Measurements from ENCODE around the gene GDPD1.
A peak's percentile ranks its signal among the peaks of the same experiment; 100 is the strongest.
"Not testable (repeated sequence)": the region's sequence is repeated elsewhere in the genome, so short reads cannot be mapped to it uniquely, and the experiment has no call there.

The GDPD1 gene

GRCh38 chr17:59287452-59287851, 67.1 kb downstream of the GDPD1 start:
- H2BK5ac ChIP-seq (ENCODE audit: low read length), result no peak overlapping the region
- no peak overlapping the region for H3K4me3 ChIP-seq (ENCODE audit: low read length in 2 of 2)
- H3K4ac ChIP-seq (ENCODE audit: low read length), result no peak overlapping the region
- peaks cover 0 to 1% of the 10 kb centered on the region in 2 donors for H3K4me1 ChIP-seq (ENCODE audit: control insufficient read depth in 2 of 2, insufficient read depth in 1 of 2, low read depth in 1 of 2, low read length in 2 of 2)
- no peak overlapping the region for H2BK15ac ChIP-seq (ENCODE audit: low read length)
- H3K27me3 ChIP-seq (ENCODE audit: control insufficient read depth in 3 of 3, insufficient read depth in 3 of 3, low read depth in 1 of 3, low read length in 3 of 3), result no peaks in the 10 kb centered on the region
- no peak overlapping the region for H4K8ac ChIP-seq (ENCODE audit: low read depth, low read length)
- H2AK5ac ChIP-seq (ENCODE audit: low read depth, low read length), result no peak overlapping the region
- no peaks in the 10 kb centered on the region for H3K79me1 ChIP-seq (ENCODE audit: low read depth, low read length)
- no peak overlapping the region for H3K23ac ChIP-seq (ENCODE audit: low read depth, low read length, poor library complexity)
- no peak overlapping the region for H3K18ac ChIP-seq (ENCODE audit: low read length)
- no peak overlapping the region for H2BK12ac ChIP-seq (ENCODE audit: low read length)
- no peaks in the 10 kb centered on the region for H3K36me3 ChIP-seq (replicated peaks in 1 of 2; ENCODE audit: control insufficient read depth in 2 of 2, insufficient read depth in 2 of 2, low read length in 2 of 2)
- H3K27ac ChIP-seq (replicated peaks; ENCODE audit: low read length), result no peak overlapping the region
- H4K91ac ChIP-seq (ENCODE audit: low read depth, low read length, poor library complexity), result no peak overlapping the region
- H2AFZ ChIP-seq (ENCODE audit: low read length), result no peak overlapping the region
- H3K9me3 ChIP-seq (replicated peaks in 1 of 2; ENCODE audit: control insufficient read depth in 2 of 2, insufficient read depth in 1 of 2, low read depth in 1 of 2, low read length in 2 of 2), result no peaks in the 10 kb centered on the region
- no peak overlapping the region for H2BK120ac ChIP-seq (ENCODE audit: low read depth, low read length)
- WGBS, 2 donors (ENCODE audit: extremely low coverage in 2 of 2, insufficient read length in 2 of 2, insufficient replicate concordance in 1 of 2), result no CpG with 5 or more reads among the region's 1 CpG
- no peak overlapping the region for H3K9ac ChIP-seq (ENCODE audit: low read depth, low read length, poor library complexity)
- DNase-seq (ENCODE audit: low spot score), result no peak
- no peak overlapping the region for H3K4me2 ChIP-seq (ENCODE audit: insufficient read depth, low read length, poor library complexity, severe bottlenecking)
- H3K14ac ChIP-seq (ENCODE audit: low read length), result no peak overlapping the region

GRCh38 chr17:59287891-59288290, 67.6 kb downstream of the GDPD1 start:
- Histone ChIP-seq H3K18ac (ENCODE audit: low read length) (no peak overlapping the region), H2AFZ (ENCODE audit: low read length) (no peak overlapping the region), H3K36me3 (replicated peaks in 1 of 2; ENCODE audit: control insufficient read depth in 2 of 2, insufficient read depth in 2 of 2, low read length in 2 of 2) (no peaks in the 10 kb centered on the region), H3K4me3 (ENCODE audit: low read length in 2 of 2) (no peak overlapping the region), H2BK5ac (ENCODE audit: low read length) (no peak overlapping the region), H3K27me3 (ENCODE audit: control insufficient read depth in 3 of 3, insufficient read depth in 3 of 3, low read depth in 1 of 3, low read length in 3 of 3) (no peaks in the 10 kb centered on the region), H3K23ac (ENCODE audit: low read depth, low read length, poor library complexity) (no peak overlapping the region), H2BK15ac (ENCODE audit: low read length) (no peak overlapping the region), H3K4ac (ENCODE audit: low read length) (no peak overlapping the region), H3K27ac (replicated peaks; ENCODE audit: low read length) (no peak overlapping the region), H3K79me1 (ENCODE audit: low read depth, low read length) (no peaks in the 10 kb centered on the region), H4K8ac (ENCODE audit: low read depth, low read length) (no peak overlapping the region), H2BK120ac (ENCODE audit: low read depth, low read length) (no peak overlapping the region), H3K14ac (ENCODE audit: low read length) (no peak overlapping the region), H4K91ac (ENCODE audit: low read depth, low read length, poor library complexity) (no peak overlapping the region), H3K9me3 (replicated peaks in 1 of 2; ENCODE audit: control insufficient read depth in 2 of 2, insufficient read depth in 1 of 2, low read depth in 1 of 2, low read length in 2 of 2) (no peaks in the 10 kb centered on the region), H3K9ac (ENCODE audit: low read depth, low read length, poor library complexity) (no peak overlapping the region), H2BK12ac (ENCODE audit: low read length) (no peak overlapping the region), H3K4me1 (ENCODE audit: control insufficient read depth in 2 of 2, insufficient read depth in 1 of 2, low read depth in 1 of 2, low read length in 2 of 2) (peaks cover 0 to 1% of the 10 kb centered on the region in 2 donors), H3K4me2 (ENCODE audit: insufficient read depth, low read length, poor library complexity, severe bottlenecking) (no peak overlapping the region), H2AK5ac (ENCODE audit: low read depth, low read length) (no peak overlapping the region)
- no peak for DNase-seq (ENCODE audit: low spot score)
- WGBS, 2 donors (ENCODE audit: extremely low coverage in 2 of 2, insufficient read length in 2 of 2, insufficient replicate concordance in 1 of 2), result no CpG with 5 or more reads among the region's 3 CpGs

- no peak overlapping the region for H2BK12ac ChIP-seq (ENCODE audit: low read length)
- H3K4me1 ChIP-seq (ENCODE audit: control insufficient read depth in 2 of 2, insufficient read depth in 1 of 2, low read depth in 1 of 2, low read length in 2 of 2), result peaks cover 0 to 1% of the 10 kb centered on the region in 2 donors
- H3K23ac ChIP-seq (ENCODE audit: low read depth, low read length, poor library complexity), result no peak overlapping the region
- H3K4me2 ChIP-seq (ENCODE audit: insufficient read depth, low read length, poor library complexity, severe bottlenecking), result no peak overlapping the region
- H3K18ac ChIP-seq (ENCODE audit: low read length), result no peak overlapping the region
- H3K4ac ChIP-seq (ENCODE audit: low read length), result no peak overlapping the region
- H2AK5ac ChIP-seq (ENCODE audit: low read depth, low read length), result no peak overlapping the region
- no CpG with 5 or more reads among the region's 3 CpGs for WGBS, 2 donors (ENCODE audit: extremely low coverage in 2 of 2, insufficient read length in 2 of 2, insufficient replicate concordance in 1 of 2)
- no peaks in the 10 kb centered on the region for H3K36me3 ChIP-seq (replicated peaks in 1 of 2; ENCODE audit: control insufficient read depth in 2 of 2, insufficient read depth in 2 of 2, low read length in 2 of 2)
- H3K4me3 ChIP-seq (ENCODE audit: low read length in 2 of 2), result no peak overlapping the region
- H2BK15ac ChIP-seq (ENCODE audit: low read length), result no peak overlapping the region
- no peak overlapping the region for H3K9ac ChIP-seq (ENCODE audit: low read depth, low read length, poor library complexity)
- no peak overlapping the region for H3K27ac ChIP-seq (replicated peaks; ENCODE audit: low read length)
- no peaks in the 10 kb centered on the region for H3K79me1 ChIP-seq (ENCODE audit: low read depth, low read length)
- H2BK120ac ChIP-seq (ENCODE audit: low read depth, low read length), result no peak overlapping the region
- H3K27me3 ChIP-seq (ENCODE audit: control insufficient read depth in 3 of 3, insufficient read depth in 3 of 3, low read depth in 1 of 3, low read length in 3 of 3), result no peaks in the 10 kb centered on the region
- H3K14ac ChIP-seq (ENCODE audit: low read length), result no peak overlapping the region
- H2BK5ac ChIP-seq (ENCODE audit: low read length), result no peak overlapping the region
- no peak overlapping the region for H2AFZ ChIP-seq (ENCODE audit: low read length)
- H4K91ac ChIP-seq (ENCODE audit: low read depth, low read length, poor library complexity), result no peak overlapping the region
- no peak overlapping the region for H4K8ac ChIP-seq (ENCODE audit: low read depth, low read length)
- no peaks in the 10 kb centered on the region for H3K9me3 ChIP-seq (replicated peaks in 1 of 2; ENCODE audit: control insufficient read depth in 2 of 2, insufficient read depth in 1 of 2, low read depth in 1 of 2, low read length in 2 of 2)
- no peak for DNase-seq (ENCODE audit: low spot score)
Observed at GRCh38 chr17:59289981-59290301, 69.6 kb downstream of the GDPD1 start.

GRCh38 chr17:59290302-59290998, 70.1 kb downstream of the GDPD1 start:
- not testable (repeated sequence) for H3K9me3 ChIP-seq (replicated peaks in 1 of 2; ENCODE audit: control insufficient read depth in 2 of 2, insufficient read depth in 1 of 2, low read depth in 1 of 2, low read length in 2 of 2); H2BK15ac ChIP-seq (ENCODE audit: low read length); H4K8ac ChIP-seq (ENCODE audit: low read depth, low read length); H3K27me3 ChIP-seq (ENCODE audit: control insufficient read depth in 3 of 3, insufficient read depth in 3 of 3, low read depth in 1 of 3, low read length in 3 of 3); H3K23ac ChIP-seq (ENCODE audit: low read depth, low read length, poor library complexity); H3K36me3 ChIP-seq (replicated peaks in 1 of 2; ENCODE audit: control insufficient read depth in 2 of 2, insufficient read depth in 2 of 2, low read length in 2 of 2); H3K4ac ChIP-seq (ENCODE audit: low read length); H2BK5ac ChIP-seq (ENCODE audit: low read length); H2BK12ac ChIP-seq (ENCODE audit: low read length); DNase-seq (ENCODE audit: low spot score); H4K91ac ChIP-seq (ENCODE audit: low read depth, low read length, poor library complexity); H3K4me1 ChIP-seq (ENCODE audit: control insufficient read depth in 2 of 2, insufficient read depth in 1 of 2, low read depth in 1 of 2, low read length in 2 of 2); H3K4me2 ChIP-seq (ENCODE audit: insufficient read depth, low read length, poor library complexity, severe bottlenecking); H3K14ac ChIP-seq (ENCODE audit: low read length); H3K4me3 ChIP-seq (ENCODE audit: low read length in 2 of 2); H3K9ac ChIP-seq (ENCODE audit: low read depth, low read length, poor library complexity); H2BK120ac ChIP-seq (ENCODE audit: low read depth, low read length); H3K18ac ChIP-seq (ENCODE audit: low read length); H3K79me1 ChIP-seq (ENCODE audit: low read depth, low read length); H3K27ac ChIP-seq (replicated peaks; ENCODE audit: low read length); H2AK5ac ChIP-seq (ENCODE audit: low read depth, low read length)
- H2AFZ ChIP-seq (ENCODE audit: low read length), result peak overlapping the region; percentile 71
- WGBS, 2 donors (ENCODE audit: extremely low coverage in 2 of 2, insufficient read length in 2 of 2, insufficient replicate concordance in 1 of 2), result no CpG with 5 or more reads among the region's 12 CpGs
